Measurements from ENCODE around the gene DENND4A.

DNA sequence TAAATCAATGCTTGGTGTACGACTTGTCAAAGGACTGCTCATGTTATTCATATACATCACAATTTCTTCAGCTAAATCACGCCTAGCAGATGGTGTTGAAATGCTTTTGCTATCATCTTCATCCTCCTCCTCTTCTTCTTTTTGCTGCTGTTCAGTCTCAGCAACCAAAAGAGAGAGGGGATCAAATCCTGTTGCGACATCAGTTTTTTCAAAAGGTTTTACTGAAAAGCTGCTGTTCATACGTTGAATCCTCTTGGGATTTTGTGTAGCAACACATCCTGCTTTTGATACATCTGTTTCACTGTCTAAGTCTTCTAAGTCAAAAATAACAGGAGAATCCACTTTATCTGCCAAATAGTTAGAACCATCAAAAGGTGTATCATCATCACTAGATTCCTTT lies 101.3 kb downstream of the DENND4A start:
- TF ChIP-seq, protein P1, sequence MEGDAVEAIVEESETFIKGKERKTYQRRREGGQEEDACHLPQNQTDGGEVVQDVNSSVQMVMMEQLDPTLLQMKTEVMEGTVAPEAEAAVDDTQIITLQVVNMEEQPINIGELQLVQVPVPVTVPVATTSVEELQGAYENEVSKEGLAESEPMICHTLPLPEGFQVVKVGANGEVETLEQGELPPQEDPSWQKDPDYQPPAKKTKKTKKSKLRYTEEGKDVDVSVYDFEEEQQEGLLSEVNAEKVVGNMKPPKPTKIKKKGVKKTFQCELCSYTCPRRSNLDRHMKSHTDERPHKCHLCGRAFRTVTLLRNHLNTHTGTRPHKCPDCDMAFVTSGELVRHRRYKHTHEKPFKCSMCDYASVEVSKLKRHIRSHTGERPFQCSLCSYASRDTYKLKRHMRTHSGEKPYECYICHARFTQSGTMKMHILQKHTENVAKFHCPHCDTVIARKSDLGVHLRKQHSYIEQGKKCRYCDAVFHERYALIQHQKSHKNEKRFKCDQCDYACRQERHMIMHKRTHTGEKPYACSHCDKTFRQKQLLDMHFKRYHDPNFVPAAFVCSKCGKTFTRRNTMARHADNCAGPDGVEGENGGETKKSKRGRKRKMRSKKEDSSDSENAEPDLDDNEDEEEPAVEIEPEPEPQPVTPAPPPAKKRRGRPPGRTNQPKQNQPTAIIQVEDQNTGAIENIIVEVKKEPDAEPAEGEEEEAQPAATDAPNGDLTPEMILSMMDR (IDR thresholded peaks at IDR 0.05; ENCODE audit: insufficient read depth, low read depth, low read length): no peak
- TF ChIP-seq EZH2 (IDR thresholded peaks at IDR 0.05; ENCODE audit: insufficient read depth, low read length): no peak
